Epithelial cell of prostate (primary cell): Measurements from ENCODE around the gene CCDC30.
A peak's percentile ranks its signal among the peaks of the same experiment; 100 is the strongest.
"Not testable (repeated sequence)": the region's sequence is repeated elsewhere in the genome, so short reads cannot be mapped to it uniquely, and the experiment has no call there.

ENCODE experiments used
- DNase-seq: peaks from one replicate; pipeline ENCODE4 v3.0.0-alpha.2; 2011; ENCODE audit warnings: low read depth, low spot score
- H3K27ac ChIP-seq: fragments of 450-650 bp; 2 replicates; pipeline ENCODE4 v1.5.1; 2017; ENCODE audit warnings: mild to moderate bottlenecking

CCDC30 gene

GRCh38 chr1:42449256-42449655 lies 13.8 kb upstream of the CCDC30 start:
- no peak overlapping the region for H3K27ac ChIP-seq
- DNase-seq: no peak

GRCh38 chr1:42450061-42450460 lies 13.0 kb upstream of the CCDC30 start:
- DNase-seq: no peak
- no peak overlapping the region for H3K27ac ChIP-seq

- H3K27ac ChIP-seq: no peak overlapping the region
- no peak for DNase-seq
Measured at GRCh38 chr1:42453386-42453785, 9.7 kb upstream of the CCDC30 start.

- no peak for DNase-seq
Measured at GRCh38 chr1:42454403-42454802, 8.7 kb upstream of the CCDC30 start.

GRCh38 chr1:42456010-42456753 lies 6.9 kb upstream of the CCDC30 start, which contains the start of the genes PPCS and ZMYND12:
PPCS (plus strand) TSS chr1:42456543; CDS start chr1:42456566, 23 bp downstream.
ZMYND12 (minus strand) TSS chr1:42456022; CDS start chr1:42455997, 25 bp downstream.
- H3K27ac ChIP-seq: peak within 1 kb of the TSS; percentile 83
- peak; percentile 40 for DNase-seq

More at GRCh38 chr1:42454403-42454802, 8.7 kb upstream of the CCDC30 start:
- H3K27ac ChIP-seq: no peak overlapping the region

GRCh38 chr1:42456754-42457089 lies 6.4 kb upstream of the CCDC30 start:
- H3K27ac ChIP-seq: peak overlapping the region; percentile 83

GRCh38 chr1:42461196-42461595 lies 1.9 kb upstream of the CCDC30 start:
- no peak for DNase-seq
- H3K27ac ChIP-seq: peak overlapping the region; percentile 2

More at GRCh38 chr1:42456754-42457089, 6.4 kb upstream of the CCDC30 start:
- DNase-seq: no peak

GRCh38 chr1:42463921-42464320 lies 835 bp downstream of the CCDC30 start:
- H3K27ac ChIP-seq: no peak overlapping the region
- no peak for DNase-seq

GRCh38 chr1:42466030-42466429 lies 2.9 kb downstream of the CCDC30 start:
- DNase-seq: no peak
- no peak overlapping the region for H3K27ac ChIP-seq

GRCh38 chr1:42469727-42470126 lies 6.6 kb downstream of the CCDC30 start:
- H3K27ac ChIP-seq: no peak overlapping the region
- DNase-seq: no peak

GRCh38 chr1:42476605-42477004 lies 13.5 kb downstream of the CCDC30 start:
- H3K27ac ChIP-seq: no peak overlapping the region
- DNase-seq: no peak

- not testable (repeated sequence) for DNase-seq, H3K27ac ChIP-seq
Measured at GRCh38 chr1:42477354-42477753, 14.3 kb downstream of the CCDC30 start.

GRCh38 chr1:42477775-42478174 lies 14.7 kb downstream of the CCDC30 start:
- no peak for DNase-seq
- H3K27ac ChIP-seq: no peak overlapping the region

GRCh38 chr1:42479621-42480020 lies 16.5 kb downstream of the CCDC30 start:
- no peak overlapping the region for H3K27ac ChIP-seq
- no peak for DNase-seq

- no peak overlapping the region for H3K27ac ChIP-seq
- no peak for DNase-seq
Measured at GRCh38 chr1:42480921-42481320, 17.8 kb downstream of the CCDC30 start.

- DNase-seq: no peak
- H3K27ac ChIP-seq: no peak overlapping the region
Measured at GRCh38 chr1:42482635-42483153, 19.6 kb downstream of the CCDC30 start.

- no peak overlapping the region for H3K27ac ChIP-seq
- DNase-seq: peak; percentile 71
Measured at GRCh38 chr1:42484382-42484781, 21.3 kb downstream of the CCDC30 start.

GRCh38 chr1:42490237-42490636 lies 27.2 kb downstream of the CCDC30 start:
- DNase-seq: no peak
- no peak overlapping the region for H3K27ac ChIP-seq

GRCh38 chr1:42502031-42502430 lies 38.9 kb downstream of the CCDC30 start:
- not testable (repeated sequence) for DNase-seq, H3K27ac ChIP-seq

GRCh38 chr1:42504535-42505128 lies 41.5 kb downstream of the CCDC30 start:
- H3K27ac ChIP-seq: no peak overlapping the region
- no peak for DNase-seq

- no peak overlapping the region for H3K27ac ChIP-seq
- DNase-seq: no peak
Measured at GRCh38 chr1:42506576-42506975, 43.5 kb downstream of the CCDC30 start.
